Measurements from ENCODE around the gene NUMB.

GRCh38 chr14:73258845-73259611 lies 199.3 kb downstream of the NUMB start:
- TF ChIP-seq CTCF (IDR thresholded peaks at IDR 0.05), result no peak
- no peak for TF ChIP-seq POLR2A (IDR thresholded peaks at IDR 0.05; ENCODE audit: low read depth)

Data from esophagus muscularis mucosa (tissue), 3 donors.